K562 (cell line): Measurements from ENCODE around the gene ATP13A1. TPM values are rescaled to one million over a fixed set of nuclear protein-coding genes. Genes with fewer than 3 reads are reported as not detected.

ENCODE experiments used
- BDP1 ChIP-seq: IDR thresholded peaks from 3 replicates; pipeline ENCODE4 v1.6.1; 2011; ENCODE audit not compliant: insufficient read length, insufficient read depth
- DIDO1 ChIP-seq: fragments of 450-650 bp; IDR thresholded peaks from 2 replicates; pipeline ENCODE4 v1.6.1; 2016; ENCODE audit warnings: low read depth, missing biosample characterization, missing genetic modification characterization
- FUS ChIP-seq: fragments of 200-400 bp; formaldehyde crosslinking; optimal IDR thresholded peaks from 2 replicates; pipeline ENCODE3; 2017; ENCODE audit warnings: low read depth, low read length
- KLF10 ChIP-seq: fragments of 250-450 bp; sonication (Bioruptor Pico); IDR thresholded peaks from 2 replicates; pipeline ENCODE4 v1.6.1; 2021; ENCODE audit warnings: matching md5 sums
- SAP30 ChIP-seq: fragments of 200-600 bp; sonication (generic); IDR thresholded peaks from 2 replicates; pipeline ENCODE4 v1.6.1; 2012; ENCODE audit warnings: borderline replicate concordance, low read depth, mild to moderate bottlenecking, moderate library complexity, low read length, control low read depth, inconsistent platforms; ENCODE audit not compliant: insufficient read depth, poor library complexity, severe bottlenecking
- ZNF316 ChIP-seq: fragments of 450-650 bp; IDR thresholded peaks from 2 replicates; pipeline ENCODE4 v1.6.1; 2016
- polyA plus RNA-seq, 8 experiments: library from polyadenylated mRNA; depleted of rRNA in 4 of 8; stranded (reverse) in 5 of 8; unstranded in 3 of 8; fragments of >200 nt; fragmentation: Nextera tagmentation in 2 of 8; fragmentation: Illumina TruSeq in 1 of 8; extraction: Ambion mirVana in 2 of 8; extraction: Trizol in 1 of 8; gene quantifications; 2 replicates each; pipeline versions ENCODE4 v1.2.1 to v1.2.3, GENCODE V29; 2011 to 2014; ENCODE audit warnings: inconsistent platforms in 1 of 8, missing spikeins in 1 of 8
- total RNA-seq, 7 experiments: library from RNA; depleted of rRNA in 6 of 7; stranded (reverse); fragments of >200 nt in 6 of 7; fragmentation: Illumina TruSeq in 2 of 7; extraction: Trizol in 2 of 7; gene quantifications; 2 replicates each; pipeline versions ENCODE4 v1.2.1 to v1.2.3, GENCODE V29; 2011 to 2021; ENCODE audit warnings: low replicate concordance in 1 of 7
- TF ChIP-seq, protein P1 (sequence below): fragments of 250-450 bp; sonication (Bioruptor Pico); IDR thresholded peaks from 2 replicates; pipeline ENCODE4 v1.5.0; 2021; ENCODE audit warnings: mild to moderate bottlenecking, moderate library complexity
- TF ChIP-seq, protein P2 (sequence below): fragments of 450-650 bp; IDR thresholded peaks from 2 replicates; pipeline ENCODE4 v1.6.1; 2017; ENCODE audit warnings: antibody characterized with exemption
- TF ChIP-seq, protein P3 (sequence below): fragments of 250-450 bp; sonication (Bioruptor Pico); IDR thresholded peaks from 2 replicates; pipeline ENCODE4 v1.8.0; 2022; ENCODE audit warnings: inconsistent platforms
- TF ChIP-seq, protein P4 (sequence below): sonication (generic); formaldehyde crosslinking; IDR thresholded peaks from 2 replicates; pipeline ENCODE4 v1.8.1; 2022; ENCODE audit warnings: missing genetic modification reagents
- TF ChIP-seq, protein P5 (sequence below): fragments of 250-450 bp; sonication (Bioruptor Pico); IDR thresholded peaks from 2 replicates; pipeline ENCODE4 v1.8.0; 2021; ENCODE audit warnings: mild to moderate bottlenecking, moderate library complexity
- TF ChIP-seq, protein P6 (sequence below): fragments of 450-650 bp; IDR thresholded peaks from 2 replicates; pipeline ENCODE4 v1.6.1; 2017; ENCODE audit warnings: antibody characterized with exemption, mild to moderate bottlenecking

The ATP13A1 gene
- total and polyA plus RNA-seq, 9 of the 15 experiments (the other 6 are each of a cell fraction or from before 2014, with no cell fraction given), result 0.90 to 83.8 (median 23.1) TPM

DNA sequence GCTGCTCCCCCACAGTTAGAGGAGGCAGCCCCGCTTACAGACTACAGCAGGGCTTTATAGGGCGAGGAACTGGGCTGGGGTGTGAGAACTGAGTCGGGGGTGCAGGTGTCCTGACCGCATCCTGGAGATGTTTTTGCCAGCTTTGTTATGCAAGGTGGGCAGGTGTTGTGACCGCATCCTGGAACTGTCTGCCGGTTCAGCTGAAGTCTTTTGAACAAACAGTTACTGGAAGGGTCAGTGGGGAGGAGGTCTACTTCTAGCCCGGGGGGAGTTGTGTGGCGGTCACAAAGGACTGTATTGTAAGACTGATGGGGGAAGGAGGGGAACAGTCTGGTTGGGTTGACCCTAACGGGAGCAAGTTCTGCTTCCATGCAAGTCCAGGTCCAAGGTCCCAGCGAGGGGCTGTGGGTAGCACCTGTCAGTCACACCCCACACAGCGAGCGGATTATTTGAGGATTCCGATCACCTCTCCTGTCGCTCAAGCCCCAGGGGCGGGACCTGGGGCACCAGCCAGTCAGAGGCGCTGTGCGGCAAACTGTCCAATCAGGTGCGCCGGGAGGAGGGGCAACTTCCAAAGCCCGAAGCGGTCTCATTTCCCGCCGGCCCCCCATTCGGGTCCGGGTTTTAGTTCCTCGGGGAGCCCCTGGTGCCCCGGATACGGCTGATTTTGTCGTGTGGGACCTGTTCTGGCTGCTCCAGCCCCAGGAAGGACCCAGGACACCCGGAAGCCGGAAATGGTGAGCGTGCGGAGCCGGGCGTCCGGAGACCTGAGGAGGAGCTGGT lies 4.9 kb upstream of the ATP13A1 start, which contains the start of gene ZNF101 (continued):
- TF ChIP-seq, protein P1, sequence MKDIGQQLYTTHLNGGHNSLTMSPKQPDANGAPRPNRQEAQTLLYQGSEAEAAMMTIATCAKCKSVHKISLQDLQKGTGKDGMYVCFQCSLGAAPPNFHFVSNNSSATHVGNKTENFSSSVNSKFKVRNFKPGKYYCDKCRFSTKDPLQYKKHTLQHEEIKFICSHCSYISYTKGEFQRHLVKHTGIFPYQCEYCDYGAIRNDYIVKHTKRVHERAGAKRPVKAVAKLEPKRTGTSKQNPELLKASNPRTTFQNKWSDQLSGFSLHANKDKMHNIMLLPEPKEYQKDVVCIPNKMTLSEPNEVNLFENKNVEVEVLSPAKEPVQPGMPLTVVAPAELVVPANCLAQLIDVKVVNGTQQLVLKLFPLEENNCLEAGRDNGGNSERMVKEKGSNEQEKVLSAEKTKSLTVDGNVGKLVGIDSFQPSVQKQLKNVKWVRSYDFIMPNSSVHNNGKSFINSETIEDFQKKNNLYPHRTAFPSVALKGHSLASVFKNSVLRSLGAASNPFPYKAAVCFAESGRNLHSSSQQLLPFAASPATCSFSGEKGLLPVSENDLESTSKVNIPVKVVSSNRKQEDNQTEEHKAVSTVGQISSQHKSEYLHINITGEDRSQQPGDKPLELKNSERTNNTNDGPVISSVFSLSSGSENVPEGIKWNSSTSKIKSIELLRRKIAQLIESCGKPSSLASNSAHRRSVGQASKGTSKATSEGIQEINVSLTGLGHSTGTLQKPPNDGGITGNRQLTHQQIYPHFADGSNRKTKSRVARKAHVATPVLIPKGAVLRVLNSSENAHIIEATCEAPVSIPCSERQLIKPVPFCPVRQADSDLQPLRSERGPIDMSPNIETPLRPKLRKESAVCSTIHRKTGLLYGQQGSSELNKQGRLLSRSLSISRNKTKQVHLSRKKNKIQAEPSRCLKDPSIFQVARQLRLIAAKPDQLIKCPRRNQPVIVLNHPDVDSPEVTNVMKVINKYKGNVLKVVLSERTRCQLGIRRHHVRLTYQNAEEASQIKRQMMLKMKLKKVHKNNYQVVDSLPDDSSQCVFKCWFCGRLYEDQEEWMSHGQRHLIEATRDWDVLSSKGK (CRISPR knock-in tag), result no peak
- TF ChIP-seq, protein P2, sequence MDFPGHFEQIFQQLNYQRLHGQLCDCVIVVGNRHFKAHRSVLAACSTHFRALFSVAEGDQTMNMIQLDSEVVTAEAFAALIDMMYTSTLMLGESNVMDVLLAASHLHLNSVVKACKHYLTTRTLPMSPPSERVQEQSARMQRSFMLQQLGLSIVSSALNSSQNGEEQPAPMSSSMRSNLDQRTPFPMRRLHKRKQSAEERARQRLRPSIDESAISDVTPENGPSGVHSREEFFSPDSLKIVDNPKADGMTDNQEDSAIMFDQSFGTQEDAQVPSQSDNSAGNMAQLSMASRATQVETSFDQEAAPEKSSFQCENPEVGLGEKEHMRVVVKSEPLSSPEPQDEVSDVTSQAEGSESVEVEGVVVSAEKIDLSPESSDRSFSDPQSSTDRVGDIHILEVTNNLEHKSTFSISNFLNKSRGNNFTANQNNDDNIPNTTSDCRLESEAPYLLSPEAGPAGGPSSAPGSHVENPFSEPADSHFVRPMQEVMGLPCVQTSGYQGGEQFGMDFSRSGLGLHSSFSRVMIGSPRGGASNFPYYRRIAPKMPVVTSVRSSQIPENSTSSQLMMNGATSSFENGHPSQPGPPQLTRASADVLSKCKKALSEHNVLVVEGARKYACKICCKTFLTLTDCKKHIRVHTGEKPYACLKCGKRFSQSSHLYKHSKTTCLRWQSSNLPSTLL, result no peak
- TF ChIP-seq FUS (no peak), SAP30 (no peak), DIDO1 (tag) (0 out of 2 replicates have a peak, but pooled peaks have one; percentile 22), KLF10 (CRISPR knock-in tag) (no peak), ZNF316 (no peak), BDP1 (no peak)
- TF ChIP-seq, protein P3, sequence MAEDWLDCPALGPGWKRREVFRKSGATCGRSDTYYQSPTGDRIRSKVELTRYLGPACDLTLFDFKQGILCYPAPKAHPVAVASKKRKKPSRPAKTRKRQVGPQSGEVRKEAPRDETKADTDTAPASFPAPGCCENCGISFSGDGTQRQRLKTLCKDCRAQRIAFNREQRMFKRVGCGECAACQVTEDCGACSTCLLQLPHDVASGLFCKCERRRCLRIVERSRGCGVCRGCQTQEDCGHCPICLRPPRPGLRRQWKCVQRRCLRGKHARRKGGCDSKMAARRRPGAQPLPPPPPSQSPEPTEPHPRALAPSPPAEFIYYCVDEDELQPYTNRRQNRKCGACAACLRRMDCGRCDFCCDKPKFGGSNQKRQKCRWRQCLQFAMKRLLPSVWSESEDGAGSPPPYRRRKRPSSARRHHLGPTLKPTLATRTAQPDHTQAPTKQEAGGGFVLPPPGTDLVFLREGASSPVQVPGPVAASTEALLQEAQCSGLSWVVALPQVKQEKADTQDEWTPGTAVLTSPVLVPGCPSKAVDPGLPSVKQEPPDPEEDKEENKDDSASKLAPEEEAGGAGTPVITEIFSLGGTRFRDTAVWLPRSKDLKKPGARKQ, result 0 out of 2 replicates have a peak, but pooled peaks have one; percentile 37
- TF ChIP-seq, protein P4, sequence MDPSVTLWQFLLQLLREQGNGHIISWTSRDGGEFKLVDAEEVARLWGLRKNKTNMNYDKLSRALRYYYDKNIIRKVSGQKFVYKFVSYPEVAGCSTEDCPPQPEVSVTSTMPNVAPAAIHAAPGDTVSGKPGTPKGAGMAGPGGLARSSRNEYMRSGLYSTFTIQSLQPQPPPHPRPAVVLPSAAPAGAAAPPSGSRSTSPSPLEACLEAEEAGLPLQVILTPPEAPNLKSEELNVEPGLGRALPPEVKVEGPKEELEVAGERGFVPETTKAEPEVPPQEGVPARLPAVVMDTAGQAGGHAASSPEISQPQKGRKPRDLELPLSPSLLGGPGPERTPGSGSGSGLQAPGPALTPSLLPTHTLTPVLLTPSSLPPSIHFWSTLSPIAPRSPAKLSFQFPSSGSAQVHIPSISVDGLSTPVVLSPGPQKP (CRISPR knock-in tag), result no peak
- TF ChIP-seq, protein P5, sequence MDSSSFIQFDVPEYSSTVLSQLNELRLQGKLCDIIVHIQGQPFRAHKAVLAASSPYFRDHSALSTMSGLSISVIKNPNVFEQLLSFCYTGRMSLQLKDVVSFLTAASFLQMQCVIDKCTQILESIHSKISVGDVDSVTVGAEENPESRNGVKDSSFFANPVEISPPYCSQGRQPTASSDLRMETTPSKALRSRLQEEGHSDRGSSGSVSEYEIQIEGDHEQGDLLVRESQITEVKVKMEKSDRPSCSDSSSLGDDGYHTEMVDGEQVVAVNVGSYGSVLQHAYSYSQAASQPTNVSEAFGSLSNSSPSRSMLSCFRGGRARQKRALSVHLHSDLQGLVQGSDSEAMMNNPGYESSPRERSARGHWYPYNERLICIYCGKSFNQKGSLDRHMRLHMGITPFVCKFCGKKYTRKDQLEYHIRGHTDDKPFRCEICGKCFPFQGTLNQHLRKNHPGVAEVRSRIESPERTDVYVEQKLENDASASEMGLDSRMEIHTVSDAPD (CRISPR knock-in tag), result no peak
- TF ChIP-seq, protein P6, sequence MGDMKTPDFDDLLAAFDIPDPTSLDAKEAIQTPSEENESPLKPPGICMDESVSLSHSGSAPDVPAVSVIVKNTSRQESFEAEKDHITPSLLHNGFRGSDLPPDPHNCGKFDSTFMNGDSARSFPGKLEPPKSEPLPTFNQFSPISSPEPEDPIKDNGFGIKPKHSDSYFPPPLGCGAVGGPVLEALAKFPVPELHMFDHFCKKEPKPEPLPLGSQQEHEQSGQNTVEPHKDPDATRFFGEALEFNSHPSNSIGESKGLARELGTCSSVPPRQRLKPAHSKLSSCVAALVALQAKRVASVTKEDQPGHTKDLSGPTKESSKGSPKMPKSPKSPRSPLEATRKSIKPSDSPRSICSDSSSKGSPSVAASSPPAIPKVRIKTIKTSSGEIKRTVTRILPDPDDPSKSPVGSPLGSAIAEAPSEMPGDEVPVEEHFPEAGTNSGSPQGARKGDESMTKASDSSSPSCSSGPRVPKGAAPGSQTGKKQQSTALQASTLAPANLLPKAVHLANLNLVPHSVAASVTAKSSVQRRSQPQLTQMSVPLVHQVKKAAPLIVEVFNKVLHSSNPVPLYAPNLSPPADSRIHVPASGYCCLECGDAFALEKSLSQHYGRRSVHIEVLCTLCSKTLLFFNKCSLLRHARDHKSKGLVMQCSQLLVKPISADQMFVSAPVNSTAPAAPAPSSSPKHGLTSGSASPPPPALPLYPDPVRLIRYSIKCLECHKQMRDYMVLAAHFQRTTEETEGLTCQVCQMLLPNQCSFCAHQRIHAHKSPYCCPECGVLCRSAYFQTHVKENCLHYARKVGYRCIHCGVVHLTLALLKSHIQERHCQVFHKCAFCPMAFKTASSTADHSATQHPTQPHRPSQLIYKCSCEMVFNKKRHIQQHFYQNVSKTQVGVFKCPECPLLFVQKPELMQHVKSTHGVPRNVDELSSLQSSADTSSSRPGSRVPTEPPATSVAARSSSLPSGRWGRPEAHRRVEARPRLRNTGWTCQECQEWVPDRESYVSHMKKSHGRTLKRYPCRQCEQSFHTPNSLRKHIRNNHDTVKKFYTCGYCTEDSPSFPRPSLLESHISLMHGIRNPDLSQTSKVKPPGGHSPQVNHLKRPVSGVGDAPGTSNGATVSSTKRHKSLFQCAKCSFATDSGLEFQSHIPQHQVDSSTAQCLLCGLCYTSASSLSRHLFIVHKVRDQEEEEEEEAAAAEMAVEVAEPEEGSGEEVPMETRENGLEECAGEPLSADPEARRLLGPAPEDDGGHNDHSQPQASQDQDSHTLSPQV, result no peak
